CD4-positive, alpha-beta T cell treated with Interferon alpha-2 for 1 hour (primary cell): ENCODE results near the gene PRIM2.
"Not testable (repeated sequence)": the region's sequence is repeated elsewhere in the genome, so short reads cannot be mapped to it uniquely, and the experiment has no call there.

Experiments
- DNase-seq, 2 donors: peaks; one replicate each; pipeline ENCODE4 v3.0.0-alpha.2; 2020 to 2022

PRIM2 gene

DNA sequence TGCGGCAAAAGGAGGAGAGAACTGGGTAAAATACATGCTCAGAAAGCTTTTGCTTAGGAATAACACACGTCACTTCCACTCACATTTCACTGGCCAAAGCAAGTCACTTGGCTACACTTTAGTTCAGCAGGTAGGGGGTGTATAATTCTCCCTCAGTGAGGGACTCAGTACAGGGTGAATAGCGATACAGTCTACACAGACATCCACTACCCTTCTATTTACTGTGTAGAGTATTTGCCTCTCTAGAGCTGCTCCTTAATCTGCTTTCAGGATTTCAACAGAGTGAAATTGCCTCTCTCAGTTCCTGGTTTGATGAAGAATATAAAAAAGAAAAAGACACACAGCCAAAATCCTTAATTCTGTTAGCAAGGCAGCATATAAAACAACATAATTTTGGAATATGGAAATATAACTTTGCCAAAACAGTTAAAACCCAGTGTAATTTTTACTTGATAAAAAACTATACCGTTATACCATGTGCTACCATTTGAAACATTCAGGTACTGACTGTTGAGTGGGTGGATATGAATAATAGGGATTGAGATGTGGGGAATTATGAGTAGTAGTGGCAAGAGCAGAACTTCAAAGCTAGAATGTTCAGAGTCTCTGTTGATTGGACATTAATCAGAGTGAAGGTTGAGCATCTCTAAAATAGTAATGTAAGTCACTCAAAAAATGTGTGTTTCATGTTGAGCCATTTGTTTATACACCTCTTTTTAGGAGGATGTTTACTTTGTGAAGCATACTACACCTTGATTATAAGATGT, 51.7 kb downstream of the PRIM2 start:
- DNase-seq = not testable (repeated sequence)

DNA sequence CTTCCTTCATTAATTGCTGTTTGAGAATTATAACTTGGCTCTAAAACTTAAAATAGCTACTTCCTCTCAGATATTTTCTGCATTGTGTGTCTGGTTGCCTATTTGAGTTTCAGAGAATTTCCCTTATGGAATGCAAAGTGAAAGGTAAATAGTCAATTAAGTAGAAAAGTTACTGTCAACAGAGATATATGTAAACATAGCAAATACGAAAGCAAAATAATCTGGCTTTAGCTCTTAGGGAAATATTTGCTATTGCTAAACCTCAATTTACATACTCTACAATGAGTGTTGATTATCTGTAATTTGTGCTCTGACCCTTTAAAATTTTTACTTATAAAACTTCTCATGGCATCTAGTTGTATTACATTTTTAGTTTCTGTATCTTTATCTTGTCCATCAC, 54.3 kb downstream of the PRIM2 start:
- DNase-seq = not testable (repeated sequence)

DNA sequence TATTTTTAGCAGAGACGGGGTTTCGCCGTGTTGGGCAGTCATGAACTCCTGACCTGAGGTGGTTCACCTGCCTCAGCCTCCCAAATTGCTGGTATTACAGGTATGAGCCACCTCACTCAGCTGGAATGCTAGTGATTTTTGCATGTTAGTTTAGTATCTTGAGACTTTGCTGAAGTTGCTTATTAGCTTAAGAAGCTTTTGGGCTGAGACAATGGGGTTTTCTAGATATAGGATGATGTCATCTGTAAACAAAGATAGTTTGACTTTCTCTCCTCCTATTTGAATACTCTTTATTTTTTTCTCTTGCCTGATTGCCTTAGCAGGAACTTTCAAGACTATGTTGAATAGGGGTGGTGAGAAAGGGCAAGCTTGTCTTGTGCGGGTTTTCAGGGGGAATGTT, 57.3 kb downstream of the PRIM2 start:
- not testable (repeated sequence) for DNase-seq

DNA sequence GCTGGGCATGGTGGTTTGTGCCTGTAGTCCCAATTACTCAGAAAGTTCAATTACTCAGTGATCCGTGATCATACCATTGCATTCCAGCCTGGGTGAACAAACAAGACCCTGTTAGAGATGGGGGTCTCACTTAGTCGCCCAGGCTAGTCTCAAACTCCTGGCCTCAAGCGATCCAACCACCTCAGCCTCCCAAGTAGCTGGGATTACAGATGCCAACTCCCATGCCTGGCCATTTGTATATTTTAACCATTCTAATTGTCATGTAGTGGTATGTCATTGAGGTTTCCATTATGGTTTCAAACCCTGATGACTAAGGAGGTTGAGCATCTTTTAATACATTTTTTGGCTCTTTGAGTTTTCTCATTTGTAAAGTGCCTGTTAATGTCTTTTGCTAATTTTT, 58.7 kb downstream of the PRIM2 start:
- DNase-seq = not testable (repeated sequence)

DNA sequence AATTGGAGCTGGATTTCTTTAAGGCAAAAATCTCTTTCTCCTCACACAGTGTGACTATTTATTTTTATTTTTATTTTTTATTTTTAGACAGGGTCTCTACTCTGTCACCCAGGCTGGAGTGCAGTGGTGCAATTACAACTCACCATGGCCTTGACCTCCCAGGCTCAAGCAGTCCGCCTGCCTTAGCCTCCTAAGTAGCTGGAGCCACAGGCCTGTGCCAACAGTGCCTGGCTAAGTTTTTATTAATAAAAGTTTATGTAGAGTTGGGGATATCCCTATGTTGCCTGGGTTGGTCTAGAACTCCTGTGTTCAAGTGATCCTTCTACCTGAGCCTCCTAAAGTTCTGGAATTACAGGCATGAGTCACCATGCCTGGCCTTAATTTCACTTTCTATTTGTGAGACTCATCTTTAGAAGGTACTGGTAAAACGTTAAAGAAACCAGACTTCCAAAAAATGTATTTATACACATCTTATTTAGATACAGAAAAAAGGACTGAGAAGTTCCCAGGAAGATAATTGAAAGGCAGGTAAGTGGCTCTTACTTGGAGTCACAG, 71.7 kb downstream of the PRIM2 start:
- not testable (repeated sequence) for DNase-seq

DNA sequence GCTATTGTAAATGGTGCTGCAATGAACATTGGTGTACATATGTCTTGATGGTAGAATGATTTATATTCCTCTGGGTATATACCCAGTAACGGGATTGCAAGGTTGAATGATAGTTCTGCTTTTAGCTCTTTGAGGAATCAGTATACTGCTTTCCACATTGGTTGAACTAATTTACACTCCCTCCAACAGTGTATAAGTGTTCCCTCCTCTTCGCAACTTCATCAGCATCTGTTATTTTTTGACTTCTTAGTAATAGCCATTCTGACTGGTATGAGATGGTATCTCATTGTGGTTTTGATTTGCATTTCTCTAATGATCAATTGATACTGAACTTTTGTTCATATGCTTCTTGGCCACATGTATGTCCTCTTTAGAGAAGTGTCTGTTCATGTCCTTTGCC, 73.4 kb downstream of the PRIM2 start:
- not testable (repeated sequence) for DNase-seq

DNA sequence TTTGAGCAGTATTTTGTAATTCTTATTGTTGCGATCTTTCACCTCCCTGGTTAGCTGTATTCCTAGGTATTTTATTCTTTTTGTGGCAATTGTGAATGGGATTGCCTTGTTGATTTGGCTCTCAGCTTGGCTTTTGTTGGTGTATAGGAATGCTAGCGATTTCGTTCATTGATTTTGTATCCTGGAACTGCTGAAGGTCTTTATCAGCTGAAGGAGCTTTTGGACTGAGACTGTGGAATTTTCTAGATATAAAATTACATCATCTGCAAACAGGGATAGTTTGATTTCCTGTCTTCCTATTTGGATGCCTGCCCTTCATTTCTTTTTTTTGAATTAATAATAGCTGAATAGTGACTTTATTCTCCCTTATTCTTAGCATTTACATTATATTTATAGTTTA, 74.6 kb downstream of the PRIM2 start:
- DNase-seq = not testable (repeated sequence)

DNA sequence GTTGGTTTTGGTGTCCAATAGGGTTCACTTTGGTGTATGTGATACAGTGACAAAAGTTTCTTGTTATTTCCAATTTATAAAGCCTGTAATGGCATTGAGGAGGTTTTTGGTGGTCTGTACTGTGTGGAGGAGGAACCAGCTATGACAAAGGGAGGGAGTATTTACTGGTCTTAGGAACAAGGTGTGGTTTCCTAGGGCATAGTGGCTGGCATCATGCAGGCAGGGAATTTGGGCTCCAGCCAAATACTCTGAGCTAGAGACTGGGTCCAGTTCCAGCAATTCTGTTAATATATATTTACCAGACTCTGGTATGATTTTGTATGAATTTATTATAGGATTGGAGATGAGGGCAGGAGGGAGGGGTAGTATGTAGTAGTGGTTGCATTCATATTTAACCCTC, 101.9 kb downstream of the PRIM2 start:
- not testable (repeated sequence) for DNase-seq

DNA sequence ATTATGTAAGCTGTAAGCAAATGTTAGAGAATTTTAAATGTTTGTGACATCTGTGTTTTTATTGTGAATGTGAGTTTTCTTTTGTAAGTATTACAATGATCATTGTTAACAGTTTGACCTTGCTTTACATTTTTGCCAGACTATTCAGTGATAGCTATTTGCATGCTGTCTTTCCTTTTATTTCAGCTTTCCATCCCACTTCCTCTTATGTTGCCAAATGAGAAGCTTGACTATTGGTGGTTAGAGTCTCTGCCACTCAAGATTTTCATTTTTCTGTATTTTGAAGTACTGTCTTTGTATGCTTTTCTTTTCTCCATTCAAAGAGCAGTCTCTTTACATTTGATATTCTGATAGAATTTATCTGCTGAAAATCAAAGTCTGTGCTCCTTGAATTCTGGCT, 104.1 kb downstream of the PRIM2 start:
- no peak for DNase-seq

DNA sequence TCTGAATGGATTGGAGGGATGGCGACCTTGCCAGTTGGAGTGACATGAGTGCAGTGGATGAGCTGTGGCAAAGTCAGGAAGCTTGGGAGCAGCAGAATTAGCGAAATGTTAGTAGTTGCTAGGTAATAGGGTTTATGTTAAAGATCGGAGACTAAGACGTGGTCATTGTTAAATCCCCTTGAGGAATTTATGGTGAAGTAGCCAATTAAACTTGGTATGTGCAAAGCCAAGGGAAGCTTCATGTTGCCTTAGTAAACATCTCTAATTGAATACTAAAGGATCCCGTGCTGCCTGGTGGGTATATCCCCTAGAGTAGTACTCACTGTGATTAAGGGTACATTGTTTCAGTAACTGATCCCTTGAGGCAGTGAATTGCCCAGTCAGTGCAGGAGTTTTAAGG, 106.0 kb downstream of the PRIM2 start:
- no peak for DNase-seq

DNA sequence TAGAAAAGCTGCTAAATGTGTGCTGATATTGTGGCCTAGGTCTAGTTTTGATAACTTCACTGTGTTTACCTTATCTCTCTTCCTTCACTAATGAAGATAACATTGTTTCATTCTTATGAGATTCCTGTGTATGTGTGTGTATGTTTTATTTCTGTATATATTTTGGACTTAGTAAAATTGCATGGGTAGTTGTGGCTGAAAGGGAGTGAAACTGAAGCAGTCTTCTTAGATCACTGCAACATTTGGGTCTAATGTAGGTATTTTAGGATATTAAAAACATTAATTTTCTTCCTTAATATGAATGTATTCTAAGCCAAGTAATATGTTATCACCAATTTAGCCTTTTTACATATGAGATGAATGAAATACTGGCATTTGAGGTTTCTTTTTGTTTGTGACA, 114.3 kb downstream of the PRIM2 start:
- DNase-seq = not testable (repeated sequence)

DNA sequence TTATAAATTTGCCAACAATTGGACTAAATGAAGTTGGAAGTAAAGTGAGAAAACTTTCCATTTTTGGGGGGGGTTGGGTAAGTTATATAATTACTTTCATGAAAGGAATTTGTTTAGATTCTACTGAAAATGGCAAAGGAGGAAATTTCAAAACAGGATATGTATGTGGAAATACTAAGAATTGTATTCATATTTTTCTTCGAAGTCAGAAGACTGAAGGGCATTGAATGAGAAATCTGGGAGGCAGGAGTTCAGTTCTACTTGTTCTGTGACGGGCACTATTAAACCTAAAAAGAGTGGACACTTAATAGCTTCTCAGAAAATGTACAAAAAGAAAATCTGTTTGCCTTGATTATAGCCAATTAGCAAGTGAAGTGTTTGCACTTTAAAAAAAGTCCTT, 114.7 kb downstream of the PRIM2 start:
- DNase-seq = no peak

DNA sequence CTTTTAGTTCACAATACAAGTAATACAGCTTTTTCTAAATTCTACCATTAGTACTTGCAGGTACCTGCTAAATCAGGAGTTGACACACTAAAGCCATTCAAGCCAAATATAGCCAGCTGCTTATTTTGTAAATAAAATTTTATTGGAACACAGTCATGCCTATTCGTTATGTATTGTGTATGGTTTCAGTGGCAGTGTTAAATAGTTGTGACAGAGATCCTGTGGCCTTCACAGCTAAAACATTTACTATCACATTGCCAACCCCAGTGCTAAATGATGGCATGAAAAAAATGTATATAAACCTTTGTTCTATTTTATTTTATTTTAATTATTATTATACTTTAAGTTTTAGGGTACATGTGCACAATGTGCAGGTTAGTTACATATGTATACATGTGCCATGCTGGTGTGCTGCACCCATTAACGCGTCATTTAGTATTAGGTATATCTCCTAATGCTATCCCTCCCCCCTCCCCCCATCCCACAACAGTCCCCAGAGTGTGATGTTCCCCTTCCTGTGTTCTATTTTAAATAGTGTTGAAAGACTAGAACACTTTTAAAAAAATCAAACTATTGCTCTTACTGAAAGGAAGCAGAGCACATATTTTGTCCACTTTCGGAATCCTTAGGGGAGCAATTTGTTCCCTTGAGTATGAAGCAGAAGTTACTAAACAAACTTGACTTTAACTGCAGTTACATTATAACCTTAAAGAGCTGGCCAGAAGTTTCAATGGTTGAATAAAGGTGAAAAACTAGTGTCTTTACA, 115.7 kb downstream of the PRIM2 start:
- peak in 1 of 2 donors; percentile 4 for DNase-seq

DNA sequence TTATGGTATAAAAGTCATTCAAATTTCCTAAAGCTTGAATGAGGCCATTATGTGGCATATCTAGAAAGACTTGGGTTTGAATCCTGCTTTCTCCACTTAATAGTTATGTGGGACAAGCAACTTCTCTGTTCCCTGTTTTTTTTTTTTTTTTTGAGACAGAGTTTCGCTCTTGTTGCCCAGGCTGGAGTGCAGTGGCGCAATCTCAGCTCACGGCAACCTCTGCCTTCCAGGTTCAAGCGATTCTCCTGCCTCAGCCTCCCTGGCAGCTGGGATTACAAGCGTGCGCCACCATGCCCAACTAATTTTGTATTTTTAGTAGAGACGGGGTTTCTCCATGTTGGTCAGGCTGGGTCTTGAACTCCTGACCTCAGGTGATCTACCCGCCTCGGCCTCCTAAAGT, 116.4 kb downstream of the PRIM2 start:
- DNase-seq = not testable (repeated sequence)

DNA sequence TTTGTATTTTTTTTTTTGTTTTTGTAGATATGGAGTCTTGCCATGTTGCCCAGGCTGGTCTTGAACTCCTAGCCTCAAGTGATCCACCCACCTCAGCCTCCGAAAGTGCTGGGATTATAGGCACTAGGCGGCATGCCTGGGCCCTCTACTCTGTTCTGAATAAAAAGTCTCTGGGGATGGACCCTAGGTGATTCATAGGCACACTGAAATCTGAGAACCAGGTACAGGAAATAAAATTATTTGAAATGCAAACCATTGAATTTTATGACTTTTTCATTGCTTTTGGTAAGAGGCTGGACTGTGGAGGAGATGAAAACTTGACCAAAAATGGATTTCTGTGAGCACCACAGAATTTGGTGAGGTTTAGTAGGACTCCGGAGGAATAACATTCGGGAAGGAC, 117.5 kb downstream of the PRIM2 start:
- no peak for DNase-seq

DNA sequence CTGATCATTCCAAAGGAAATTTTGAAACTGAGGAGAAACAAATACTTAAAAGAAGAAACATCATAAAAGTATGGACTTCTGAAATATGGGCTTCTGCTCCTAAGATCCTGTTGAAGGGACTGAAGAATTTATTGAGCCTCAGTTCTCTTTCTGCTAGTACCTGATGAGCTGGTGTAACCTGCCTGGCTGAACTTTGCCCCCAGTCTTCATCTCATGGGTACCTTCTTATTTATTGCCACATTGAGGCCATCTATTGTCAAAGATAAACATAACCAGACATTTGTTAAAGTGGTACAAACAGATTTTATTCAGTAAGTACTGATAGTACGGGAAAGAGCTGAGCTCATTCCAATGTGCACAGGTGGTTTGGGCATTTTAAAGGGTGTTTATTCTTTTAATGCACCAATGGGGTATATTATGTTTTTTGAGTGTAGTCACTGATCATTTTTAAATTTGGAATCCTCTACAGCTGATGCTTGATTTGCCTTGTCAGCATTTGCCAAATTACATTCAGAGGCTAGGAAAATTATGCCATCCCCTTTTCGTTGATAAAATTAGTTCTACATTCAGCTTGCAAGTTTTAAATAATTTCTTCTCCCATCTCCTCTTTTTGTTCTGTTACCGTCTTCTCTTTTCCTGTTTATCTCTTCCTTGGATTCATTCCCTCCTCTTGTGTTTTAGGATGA, 118.2 kb downstream of the PRIM2 start:
- no peak for DNase-seq

DNA sequence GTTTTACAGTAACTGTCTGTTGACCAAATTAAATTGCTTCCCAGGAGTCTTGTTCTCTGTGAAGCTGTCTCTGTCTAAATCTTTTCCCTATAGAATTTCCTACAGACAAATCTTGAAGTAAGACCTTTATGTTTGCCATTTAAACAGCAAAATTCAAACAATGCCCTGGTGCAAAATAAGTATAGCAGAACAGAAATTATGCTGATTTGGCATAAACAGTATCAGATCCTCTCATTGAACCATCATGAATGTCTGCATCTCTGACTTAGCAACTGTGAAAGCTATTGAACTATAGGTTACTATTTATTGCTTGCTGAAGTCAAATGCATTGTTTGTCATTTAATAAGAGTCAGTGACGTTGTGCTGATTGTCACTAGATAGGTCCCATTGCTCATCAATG, 123.3 kb downstream of the PRIM2 start:
- DNase-seq = not testable (repeated sequence)

DNA sequence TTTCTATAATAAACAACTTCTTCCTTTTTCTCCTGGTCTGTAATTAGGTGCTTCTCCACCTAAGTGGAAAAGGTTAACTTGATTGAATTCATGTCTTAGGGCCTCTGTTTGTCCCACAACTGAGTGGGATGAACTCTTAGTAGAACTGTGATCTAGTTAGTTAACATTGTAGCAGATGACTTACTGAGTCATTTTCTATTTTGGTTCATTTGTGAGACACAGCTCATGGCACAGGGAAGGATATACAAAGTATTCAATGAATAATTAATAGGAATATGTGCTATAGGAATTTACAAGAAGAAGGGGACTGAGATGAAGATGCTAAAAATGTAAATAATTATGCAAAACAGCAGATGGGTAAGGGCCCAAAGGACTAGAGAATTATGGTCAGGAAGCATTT, 124.7 kb downstream of the PRIM2 start:
- not testable (repeated sequence) for DNase-seq

DNA sequence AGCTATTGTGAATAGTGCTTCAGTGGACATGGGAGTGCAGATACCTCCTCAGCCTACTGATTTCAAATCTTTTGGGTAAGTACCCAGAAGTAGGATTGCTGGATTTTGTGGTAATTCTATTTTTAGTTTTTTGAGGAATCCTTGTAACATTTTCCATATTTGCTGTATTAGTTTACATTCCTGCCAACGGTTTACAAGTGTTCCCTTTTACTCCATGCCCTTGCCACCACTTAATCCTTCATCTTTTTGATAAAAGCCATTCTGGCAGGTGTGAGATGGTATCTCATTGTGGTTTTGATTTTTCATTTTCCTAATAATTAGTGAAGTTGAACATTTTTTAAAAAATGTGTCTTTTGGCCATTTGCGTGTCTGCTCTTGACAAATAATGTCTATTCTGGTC, 125.8 kb downstream of the PRIM2 start:
- not testable (repeated sequence) for DNase-seq

DNA sequence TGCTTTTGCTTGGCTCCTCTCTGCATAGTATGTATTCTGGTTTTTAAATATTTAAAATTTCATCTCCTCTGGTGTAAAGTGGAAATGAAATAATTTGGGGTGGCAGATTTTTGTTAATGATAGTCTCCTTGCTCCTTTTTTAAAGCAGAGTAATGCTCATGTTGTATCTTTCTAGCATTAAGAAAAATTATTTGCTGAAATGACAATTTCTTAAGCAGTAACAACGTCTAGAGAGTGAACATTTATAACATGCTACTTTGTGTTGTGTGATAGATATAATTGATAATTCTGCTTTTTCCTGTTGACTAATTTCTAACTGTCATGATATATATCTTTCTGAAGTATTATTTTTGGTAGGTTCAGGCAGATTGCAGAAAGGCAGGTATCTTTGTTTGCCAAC, 127.4 kb downstream of the PRIM2 start:
- not testable (repeated sequence) for DNase-seq

DNA sequence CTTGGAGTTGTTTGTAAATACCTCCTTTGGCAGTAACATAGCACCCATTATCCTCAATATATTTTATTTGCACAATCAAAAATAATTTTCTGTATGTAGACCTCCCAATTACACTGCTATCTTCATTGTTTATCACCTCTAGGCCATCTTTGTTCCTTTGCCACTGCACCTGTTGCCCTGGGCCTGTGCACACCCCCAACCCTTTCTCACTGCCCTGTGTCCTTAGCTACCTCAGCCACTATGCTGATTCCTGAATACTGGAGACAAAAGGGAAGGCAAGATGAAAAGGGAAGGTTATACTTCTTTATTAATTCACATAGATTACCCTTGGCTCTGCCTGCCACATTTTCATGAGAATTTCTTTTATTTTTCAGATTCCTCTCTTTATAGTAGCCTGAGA, 127.9 kb downstream of the PRIM2 start:
- DNase-seq = not testable (repeated sequence)

DNA sequence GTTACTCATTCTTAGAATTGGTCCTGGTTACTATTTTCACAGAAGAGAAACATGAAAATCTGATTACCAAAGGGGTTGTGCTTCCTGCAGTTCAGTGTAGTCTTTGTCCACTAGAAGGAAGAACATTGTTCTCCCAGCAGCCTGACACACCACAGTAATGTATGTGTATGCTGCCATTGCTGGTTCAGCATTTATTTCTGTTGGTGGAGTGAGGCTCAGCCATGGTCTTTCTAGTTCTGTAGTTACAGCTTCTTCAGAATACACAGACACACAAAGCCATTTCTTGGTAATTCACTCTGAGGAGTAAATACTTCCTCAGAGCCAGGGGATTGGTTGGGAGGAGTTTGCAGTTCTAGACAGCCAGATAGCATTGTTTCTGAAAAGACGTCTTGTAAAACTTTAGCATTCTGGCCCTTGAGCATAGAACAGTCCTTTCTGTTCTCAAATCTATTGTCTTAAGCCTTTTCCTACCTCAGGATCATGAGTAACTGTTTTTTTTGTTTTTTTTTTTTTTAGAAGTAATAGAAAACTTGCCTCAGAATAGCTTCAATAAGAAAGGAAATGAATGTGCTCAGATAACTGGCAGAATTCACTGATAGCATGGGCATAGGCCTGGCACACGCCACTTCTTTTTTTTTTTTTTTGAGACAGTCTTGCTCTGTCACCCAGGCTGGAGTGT, 128.5 kb downstream of the PRIM2 start:
- not testable (repeated sequence) for DNase-seq
